Activated CD4-positive, alpha-beta T cell treated with anti-CD3 and anti-CD28 coated beads, Interleukin-2, amount 50 U/mL, for 48 hours (primary cell): ENCODE data around the gene AMPD1.

Experiments used
- DNase-seq, 2 experiments: peaks; one replicate each; pipeline ENCODE4 v3.0.0-alpha.2; 2020

AMPD1 gene

GRCh38 chr1:114695430-114696058 is at the start of gene AMPD1:
TSS of gene AMPD1 (minus strand) at chr1:114695546. CDS start at chr1:114695471, 75 bp downstream.
- DNase-seq: no peak

GRCh38 chr1:114741963-114742746 is 46.8 kb upstream of the AMPD1 start:
- DNase-seq: no peak

GRCh38 chr1:114740331-114740730 is 45.0 kb upstream of the AMPD1 start:
- no peak for DNase-seq

- DNase-seq: no peak
Measured at GRCh38 chr1:114737314-114737849, 42.0 kb upstream of the AMPD1 start.

GRCh38 chr1:114735479-114735878 is 40.1 kb upstream of the AMPD1 start:
- DNase-seq: no peak

- no peak for DNase-seq
Measured at GRCh38 chr1:114729782-114730181, 34.4 kb upstream of the AMPD1 start.

GRCh38 chr1:114728553-114728952 is 33.2 kb upstream of the AMPD1 start:
- DNase-seq: no peak

GRCh38 chr1:114725230-114725629 is 29.9 kb upstream of the AMPD1 start:
- DNase-seq: no peak

GRCh38 chr1:114723915-114724314 is 28.6 kb upstream of the AMPD1 start:
- no peak for DNase-seq

- no peak for DNase-seq
Measured at GRCh38 chr1:114723457-114723856, 28.1 kb upstream of the AMPD1 start.

GRCh38 chr1:114720492-114720891 is 25.1 kb upstream of the AMPD1 start:
- DNase-seq: no peak

GRCh38 chr1:114719424-114719787 is 24.1 kb upstream of the AMPD1 start:
- no peak for DNase-seq

- DNase-seq: peak; percentile 10 to 23
Measured at GRCh38 chr1:114718661-114719423, 23.5 kb upstream of the AMPD1 start.

GRCh38 chr1:114716304-114717170 is 21.2 kb upstream of the AMPD1 start, which contains the start of gene NRAS:
TSS of gene NRAS (minus strand) at chr1:114716771. CDS start at chr1:114716160, 611 bp downstream.
- peak; percentile 94 to 96 for DNase-seq

GRCh38 chr1:114715952-114716303 is 20.6 kb upstream of the AMPD1 start:
- no peak for DNase-seq

GRCh38 chr1:114712977-114713376 is 17.6 kb upstream of the AMPD1 start:
- DNase-seq: no peak

- DNase-seq: no peak
Measured at GRCh38 chr1:114710360-114710759, 15.0 kb upstream of the AMPD1 start.

GRCh38 chr1:114707604-114708003 is 12.3 kb upstream of the AMPD1 start:
- no peak for DNase-seq

- no peak for DNase-seq
Measured at GRCh38 chr1:114703242-114703641, 7.9 kb upstream of the AMPD1 start.

GRCh38 chr1:114702737-114703136 is 7.4 kb upstream of the AMPD1 start:
- DNase-seq: no peak

GRCh38 chr1:114701931-114702330 is 6.6 kb upstream of the AMPD1 start:
- DNase-seq: no peak

GRCh38 chr1:114700036-114700600 is 4.8 kb upstream of the AMPD1 start:
- no peak for DNase-seq
